Activated CD4-positive, alpha-beta T cell treated with anti-CD3 and anti-CD28 coated beads for 36 hours (primary cell): ENCODE measurements around the gene SLC30A7. TPM values are rescaled to one million over a fixed set of nuclear protein-coding genes. Genes with fewer than 3 reads are reported as not detected.
"Not testable (repeated sequence)": the region's sequence is repeated elsewhere in the genome, so short reads cannot be mapped to it uniquely, and the experiment has no call there.

ENCODE experiments used
- ATAC-seq: fragments of 200-7000 bp; cut with Tn5 transposase; one replicate; pipeline ENCODE4 v1.10.0; 2021; ENCODE audit warnings: mild to moderate bottlenecking, moderate library complexity
- CTCF ChIA-PET: fragments of 350-600 bp; sonication (Branson Sonifier 250); formaldehyde crosslinking; loops from one replicate; lab custom pipeline; 2021; ENCODE audit warnings: antibody characterized with exemption; lab: Charles Lee
- POLR2A ChIA-PET: fragments of 350-600 bp; sonication (Branson Sonifier 250); formaldehyde crosslinking; loops from one replicate; lab custom pipeline; 2021; ENCODE audit warnings: antibody characterized with exemption, inconsistent platforms; lab: Charles Lee
- DNase-seq: peaks from one replicate; pipeline ENCODE4 v3.0.0-alpha.2; 2020
- H3K27ac Mint-ChIP-seq: one replicate; pipeline ENCODE4 v1.8.0; 2021; ENCODE audit warnings: mixed read lengths
- H3K27me3 Mint-ChIP-seq: one replicate; pipeline ENCODE4 v1.8.0; 2021; ENCODE audit warnings: mixed read lengths
- H3K36me3 Mint-ChIP-seq: one replicate; pipeline ENCODE4 v1.8.0; 2021; ENCODE audit warnings: low read depth, mixed read lengths
- H3K4me1 Mint-ChIP-seq: one replicate; pipeline ENCODE4 v1.8.0; 2021; ENCODE audit warnings: mixed read lengths
- H3K4me3 Mint-ChIP-seq: one replicate; pipeline ENCODE4 v1.8.0; 2021; ENCODE audit warnings: mild to moderate bottlenecking, moderate library complexity, mixed read lengths
- H3K9me3 Mint-ChIP-seq: one replicate; pipeline ENCODE4 v1.8.0; 2021; ENCODE audit warnings: low read depth, mixed read lengths
- intact Hi-C, 2 experiments: fragments of 100-400 bp; cut with DNase I in 1 of 2; cut with micrococcal nuclease in 1 of 2; formaldehyde crosslinking; loops; one replicate each; pipeline versions ENCODE4 v1.14.2 to v1.15.1; 2022 to 2024; cut with DNase I, micrococcal nuclease
- total RNA-seq, 2 experiments: library from RNA; stranded (reverse); gene quantifications; one replicate each; pipeline ENCODE4 v1.2.3, GENCODE V29; 2021

Gene SLC30A7
- total RNA-seq, 2 experiments from 2014 or later: 33.2 to 34.6 TPM

- ChIA-PET POLR2A (no interaction called here), CTCF (interaction anchor here (0.5 to 5.7 kb wide), 46 partner anchors 9 to 1060 kb away, joined by 3 to 86 read pairs (median 4); partner anchors contain the start of genes EXTL2 and RTCA)
- DNase-seq (no peak), ATAC-seq (no peak)
- intact Hi-C loops: loop anchor here (1.0 to 10.0 kb wide), 8 partner anchors 262 to 1691 kb away; partner anchors contain the start of gene GPR88 (in 1 of the 2)
- Mint-ChIP-seq H3K9me3 (no peaks in the 10 kb centered on the region), H3K27me3 (no peaks in the 10 kb centered on the region), H3K4me3 (no peak overlapping the region), H3K27ac (no peak overlapping the region), H3K36me3 (no peaks in the 10 kb centered on the region), H3K4me1 (no peaks in the 10 kb centered on the region)
Measured at GRCh38 chr1:100868364-100868995, 27.4 kb upstream of the SLC30A7 start.

- ATAC-seq: no peak
Measured at GRCh38 chr1:100869996-100870395, 25.9 kb upstream of the SLC30A7 start.

GRCh38 chr1:100874433-100874832 is 21.5 kb upstream of the SLC30A7 start:
- H3K36me3 Mint-ChIP-seq: peaks cover 2% of the 10 kb centered on the region
- POLR2A ChIA-PET: no interaction called here
- no peaks in the 10 kb centered on the region for H3K9me3 Mint-ChIP-seq
- H3K27ac Mint-ChIP-seq: no peak overlapping the region
- ATAC-seq: no peak
- H3K27me3 Mint-ChIP-seq: no peaks in the 10 kb centered on the region
- H3K4me3 Mint-ChIP-seq: no peak overlapping the region
- CTCF ChIA-PET: interaction anchor here (0.8 kb wide), 1 partner anchor 47 kb away, joined by 4 read pairs; no protein-coding TSS in a partner anchor
- no peak for DNase-seq
- no peaks in the 10 kb centered on the region for H3K4me1 Mint-ChIP-seq
- intact Hi-C loops: no loop called here

More at GRCh38 chr1:100869996-100870395, 25.9 kb upstream of the SLC30A7 start:
- Mint-ChIP-seq H3K27me3 (no peaks in the 10 kb centered on the region), H3K4me3 (no peak overlapping the region), H3K27ac (no peak overlapping the region), H3K9me3 (no peaks in the 10 kb centered on the region), H3K36me3 (no peaks in the 10 kb centered on the region), H3K4me1 (no peaks in the 10 kb centered on the region)
- CTCF ChIA-PET: interaction anchor here (0.6 to 5.7 kb wide), 7 partner anchors 11 to 488 kb away, joined by 3 to 86 read pairs (median 5); no protein-coding TSS in a partner anchor
- no peak for DNase-seq
- POLR2A ChIA-PET: no interaction called here
- intact Hi-C loops: loop anchor here (2.0 to 10.0 kb wide), 6 partner anchors 263 to 1693 kb away; partner anchors contain the start of gene GPR88 (in 1 of the 2)

GRCh38 chr1:100875228-100875627 is 20.7 kb upstream of the SLC30A7 start:
- H3K4me3 Mint-ChIP-seq: no peak overlapping the region
- ChIA-PET CTCF (interaction anchor here (0.6 kb wide), 1 partner anchor 10 kb away, joined by 4 read pairs; no protein-coding TSS in a partner anchor), POLR2A (no interaction called here)
- no peaks in the 10 kb centered on the region for H3K4me1 Mint-ChIP-seq
- H3K27ac Mint-ChIP-seq: no peak overlapping the region
- intact Hi-C loops: no loop called here
- no peak for DNase-seq
- ATAC-seq: no peak
- H3K27me3 Mint-ChIP-seq: no peaks in the 10 kb centered on the region
- H3K9me3 Mint-ChIP-seq: no peaks in the 10 kb centered on the region
- H3K36me3 Mint-ChIP-seq: peaks cover 2% of the 10 kb centered on the region

GRCh38 chr1:100876291-100876690 is 19.6 kb upstream of the SLC30A7 start:
- H3K36me3 Mint-ChIP-seq: peaks cover 2% of the 10 kb centered on the region
- CTCF ChIA-PET: interaction anchor here (0.6 kb wide), 1 partner anchor 277 kb away, joined by 3 read pairs; no protein-coding TSS in a partner anchor
- POLR2A ChIA-PET: no interaction called here

GRCh38 chr1:100879422-100879821 is 16.5 kb upstream of the SLC30A7 start:
- H3K36me3 Mint-ChIP-seq: peaks cover 2% of the 10 kb centered on the region
- H3K4me3 Mint-ChIP-seq: no peak overlapping the region
- H3K27me3 Mint-ChIP-seq: no peaks in the 10 kb centered on the region
- no peak overlapping the region for H3K27ac Mint-ChIP-seq
- H3K9me3 Mint-ChIP-seq: no peaks in the 10 kb centered on the region
- ATAC-seq (no peak), DNase-seq (no peak)
- POLR2A ChIA-PET: no interaction called here
- intact Hi-C loops: no loop called here
- CTCF ChIA-PET: interaction anchor here (1.0 to 3.3 kb wide), 3 partner anchors 12 to 43 kb away, joined by 3 to 27 read pairs (median 6); partner anchors contain the start of gene EXTL2
- H3K4me1 Mint-ChIP-seq: no peaks in the 10 kb centered on the region

More at GRCh38 chr1:100876291-100876690, 19.6 kb upstream of the SLC30A7 start:
- Mint-ChIP-seq H3K27me3 (no peaks in the 10 kb centered on the region), H3K4me1 (no peaks in the 10 kb centered on the region), H3K27ac (no peak overlapping the region), H3K9me3 (no peaks in the 10 kb centered on the region), H3K4me3 (no peak overlapping the region)
- ATAC-seq (no peak), DNase-seq (no peak)
- intact Hi-C loops: no loop called here

GRCh38 chr1:100881687-100882086 is 14.2 kb upstream of the SLC30A7 start:
- Mint-ChIP-seq H3K9me3 (no peaks in the 10 kb centered on the region), H3K27ac (no peak overlapping the region), H3K4me3 (no peak overlapping the region), H3K4me1 (no peaks in the 10 kb centered on the region), H3K27me3 (no peaks in the 10 kb centered on the region), H3K36me3 (no peaks in the 10 kb centered on the region)
- intact Hi-C loops: no loop called here
- ATAC-seq (no peak), DNase-seq (no peak)
- CTCF ChIA-PET: interaction anchor here (1.4 to 3.3 kb wide), 2 partner anchors 11 to 14 kb away, joined by 5 to 27 read pairs; no protein-coding TSS in a partner anchor
- POLR2A ChIA-PET: no interaction called here

- Mint-ChIP-seq H3K36me3 (no peaks in the 10 kb centered on the region), H3K4me1 (no peaks in the 10 kb centered on the region), H3K27ac (no peak overlapping the region), H3K4me3 (no peak overlapping the region), H3K27me3 (no peaks in the 10 kb centered on the region), H3K9me3 (no peaks in the 10 kb centered on the region)
- intact Hi-C loops: no loop called here
- POLR2A ChIA-PET: no interaction called here
- DNase-seq: no peak
- no peak for ATAC-seq
- CTCF ChIA-PET: interaction anchor here (4.7 kb wide), 1 partner anchor 14 kb away, joined by 17 read pairs; no protein-coding TSS in a partner anchor
Measured at GRCh38 chr1:100882698-100883097, 13.2 kb upstream of the SLC30A7 start.

GRCh38 chr1:100883963-100884362 is 11.9 kb upstream of the SLC30A7 start:
- ChIA-PET CTCF (interaction anchor here (1.1 to 4.7 kb wide), 2 partner anchors 14 to 15 kb away, joined by 3 to 17 read pairs; no protein-coding TSS in a partner anchor), POLR2A (interaction anchor here (0.6 kb wide), 1 partner anchor 385 kb away, joined by 6 read pairs; no protein-coding TSS in a partner anchor)
- Mint-ChIP-seq H3K27me3 (no peaks in the 10 kb centered on the region), H3K36me3 (peaks cover 3% of the 10 kb centered on the region), H3K4me1 (no peaks in the 10 kb centered on the region), H3K27ac (no peak overlapping the region), H3K9me3 (no peaks in the 10 kb centered on the region), H3K4me3 (no peak overlapping the region)
- ATAC-seq (peak; percentile 60), DNase-seq (no peak)
- intact Hi-C loops: no loop called here

- intact Hi-C loops, POLR2A ChIA-PET: not testable (repeated sequence)
Measured at GRCh38 chr1:100889007-100889406, 6.9 kb upstream of the SLC30A7 start.

GRCh38 chr1:100889869-100890482 is 5.9 kb upstream of the SLC30A7 start:
- peaks cover 21% of the 10 kb centered on the region for H3K36me3 Mint-ChIP-seq
- POLR2A ChIA-PET, ATAC-seq, H3K4me3 Mint-ChIP-seq, DNase-seq, H3K27me3 Mint-ChIP-seq, H3K27ac Mint-ChIP-seq: not testable (repeated sequence)
- intact Hi-C loops: loop anchor here in 1 of 2 experiments (10.0 kb wide), 1 partner anchor 535 kb away; the partner anchor contains the start of gene CDC14A
- peaks cover 14% of the 10 kb centered on the region for H3K9me3 Mint-ChIP-seq
- peaks cover 19% of the 10 kb centered on the region for H3K4me1 Mint-ChIP-seq
- CTCF ChIA-PET: interaction anchor here (0.6 to 1.6 kb wide), 2 partner anchors 22 to 790 kb away, joined by 3 to 5 read pairs; no protein-coding TSS in a partner anchor

More at GRCh38 chr1:100889007-100889406, 6.9 kb upstream of the SLC30A7 start:
- DNase-seq, CTCF ChIA-PET, ATAC-seq, H3K27ac Mint-ChIP-seq, H3K4me3 Mint-ChIP-seq, H3K27me3 Mint-ChIP-seq: not testable (repeated sequence)
- Mint-ChIP-seq H3K4me1 (peaks cover 15% of the 10 kb centered on the region), H3K36me3 (peaks cover 21% of the 10 kb centered on the region), H3K9me3 (peaks cover 14% of the 10 kb centered on the region)
